RPMI7951 (cell line): ENCODE data around the gene LAMC2. TPM values are rescaled to one million over a fixed set of nuclear protein-coding genes. Genes with fewer than 3 reads are reported as not detected.
"Not testable (repeated sequence)": the region's sequence is repeated elsewhere in the genome, so short reads cannot be mapped to it uniquely, and the experiment has no call there.

Source experiments
- DNase-seq: peaks from one replicate; pipeline ENCODE4 v3.0.0-alpha.2; 2012; ENCODE audit warnings: low read depth
- total RNA-seq: library from RNA; depleted of rRNA; stranded (reverse); fragments of >200 nt; shearing (Covaris generic); gene quantifications from 2 replicates; pipeline ENCODE4 v1.2.3, GENCODE V29; 2014

LAMC2 gene
- total RNA-seq, 1 experiment from 2014 or later: 2.2 TPM

GRCh38 chr1:183238071-183238470, 52.0 kb downstream of the LAMC2 start:
- peak; percentile 65 for DNase-seq

GRCh38 chr1:183239220-183239742, 53.2 kb downstream of the LAMC2 start:
- DNase-seq: no peak

GRCh38 chr1:183239793-183240525, 53.9 kb downstream of the LAMC2 start:
- no peak for DNase-seq

- DNase-seq: no peak
Observed at GRCh38 chr1:183240526-183240825, 54.4 kb downstream of the LAMC2 start.

GRCh38 chr1:183240853-183241252, 54.8 kb downstream of the LAMC2 start:
- DNase-seq: not testable (repeated sequence)

GRCh38 chr1:183241471-183241870, 55.4 kb downstream of the LAMC2 start:
- peak; percentile 43 for DNase-seq

- no peak for DNase-seq
Observed at GRCh38 chr1:183242556-183242955, 56.5 kb downstream of the LAMC2 start.

GRCh38 chr1:183243161-183244050, 57.3 kb downstream of the LAMC2 start:
- DNase-seq: no peak

GRCh38 chr1:183244466-183244865, 58.4 kb downstream of the LAMC2 start:
- DNase-seq: no peak

GRCh38 chr1:183245357-183245756, 59.3 kb downstream of the LAMC2 start:
- DNase-seq: no peak

- DNase-seq: no peak
Observed at GRCh38 chr1:183246436-183246835, 60.4 kb downstream of the LAMC2 start.

GRCh38 chr1:183247066-183247465, 61.0 kb downstream of the LAMC2 start:
- DNase-seq: no peak

- no peak for DNase-seq
Observed at GRCh38 chr1:183247484-183247883, 61.4 kb downstream of the LAMC2 start.

- no peak for DNase-seq
Observed at GRCh38 chr1:183247931-183248330, 61.9 kb downstream of the LAMC2 start.

- DNase-seq: peak; percentile 40
Observed at GRCh38 chr1:183248989-183249691, 63.1 kb downstream of the LAMC2 start.

GRCh38 chr1:183249941-183250452, 63.9 kb downstream of the LAMC2 start:
- no peak for DNase-seq

- no peak for DNase-seq
Observed at GRCh38 chr1:183251101-183251958, 65.3 kb downstream of the LAMC2 start.

GRCh38 chr1:183251959-183252450, 65.9 kb downstream of the LAMC2 start:
- DNase-seq: no peak

- no peak for DNase-seq
Observed at GRCh38 chr1:183255073-183255472, 69.0 kb downstream of the LAMC2 start.

- DNase-seq: no peak
Observed at GRCh38 chr1:183259924-183260323, 73.9 kb downstream of the LAMC2 start.
